Activated CD4-positive, alpha-beta T cell treated with anti-CD3 and anti-CD28 coated beads, Interleukin-2, amount 50 U/mL, for 48 hours (primary cell): ENCODE measurements around the gene DAP.
A peak's percentile ranks its signal among the peaks of the same experiment; 100 is the strongest.

Experiments
- DNase-seq, 2 experiments: peaks; one replicate each; pipeline ENCODE4 v3.0.0-alpha.2; 2020

The DAP gene

GRCh38 chr5:10760096-10760920 lies 726 bp downstream of the DAP start:
- DNase-seq = peak; percentile 39

- no peak for DNase-seq
Observed at GRCh38 chr5:10759111-10759510, 1.9 kb downstream of the DAP start.

GRCh38 chr5:10757922-10758555 lies 3.0 kb downstream of the DAP start:
- DNase-seq = no peak

GRCh38 chr5:10757043-10757442 lies 4.0 kb downstream of the DAP start:
- DNase-seq = no peak

GRCh38 chr5:10756549-10756948 lies 4.5 kb downstream of the DAP start:
- DNase-seq = no peak

GRCh38 chr5:10753178-10753577 lies 7.9 kb downstream of the DAP start:
- DNase-seq = no peak

GRCh38 chr5:10752451-10752850 lies 8.6 kb downstream of the DAP start:
- no peak for DNase-seq

- no peak for DNase-seq
Observed at GRCh38 chr5:10750909-10751308, 10.1 kb downstream of the DAP start.

GRCh38 chr5:10747678-10748622 lies 13.1 kb downstream of the DAP start:
- DNase-seq = no peak

GRCh38 chr5:10746711-10747110 lies 14.3 kb downstream of the DAP start:
- no peak for DNase-seq

GRCh38 chr5:10745133-10745532 lies 15.9 kb downstream of the DAP start:
- no peak for DNase-seq

GRCh38 chr5:10744681-10745080 lies 16.4 kb downstream of the DAP start:
- no peak for DNase-seq

- DNase-seq = no peak
Observed at GRCh38 chr5:10743951-10744350, 17.1 kb downstream of the DAP start.

GRCh38 chr5:10743526-10743925 lies 17.5 kb downstream of the DAP start:
- DNase-seq = no peak

- no peak for DNase-seq
Observed at GRCh38 chr5:10741661-10742060, 19.4 kb downstream of the DAP start.

- no peak for DNase-seq
Observed at GRCh38 chr5:10740384-10740783, 20.6 kb downstream of the DAP start.

GRCh38 chr5:10737880-10738279 lies 23.2 kb downstream of the DAP start:
- no peak for DNase-seq

- DNase-seq = no peak
Observed at GRCh38 chr5:10736808-10737207, 24.2 kb downstream of the DAP start.

- no peak for DNase-seq
Observed at GRCh38 chr5:10736354-10736753, 24.7 kb downstream of the DAP start.

- no peak for DNase-seq
Observed at GRCh38 chr5:10735569-10736276, 25.3 kb downstream of the DAP start.

- no peak for DNase-seq
Observed at GRCh38 chr5:10734832-10735523, 26.1 kb downstream of the DAP start.
